ENCODE data around the gene DARS2. TPM values are rescaled to one million over a fixed set of nuclear protein-coding genes. Genes with fewer than 3 reads are reported as not detected.
"Not testable (repeated sequence)": the region's sequence is repeated elsewhere in the genome, so short reads cannot be mapped to it uniquely, and the experiment has no call there.

Gene DARS2
- total and polyA plus RNA-seq, 4 experiments from 2014 or later: 3.6 to 13.5 (median 11.5) TPM

DNA sequence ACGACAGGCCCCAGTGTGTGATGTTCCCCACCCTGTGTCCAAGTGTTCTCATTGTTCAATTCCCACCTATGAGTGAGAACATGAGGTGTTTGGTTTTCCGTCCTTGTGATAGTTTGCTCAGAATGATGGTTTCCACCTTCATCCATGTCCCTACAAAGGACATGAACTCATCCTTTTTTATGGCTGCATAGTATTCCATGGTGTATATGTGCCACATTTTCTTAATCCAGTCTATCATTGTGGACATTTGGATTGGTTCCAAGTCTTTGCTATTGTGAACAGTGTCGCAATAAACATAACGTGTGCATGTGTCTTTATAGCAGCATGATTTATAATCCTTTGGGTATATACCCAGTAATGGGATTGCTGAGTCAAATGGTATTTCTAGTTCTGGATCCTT lies 56.6 kb downstream of the DARS2 start:
- peaks cover 47 to 51% of the 10 kb centered on the region in 2 donors for H3K36me3 Mint-ChIP-seq

DNA sequence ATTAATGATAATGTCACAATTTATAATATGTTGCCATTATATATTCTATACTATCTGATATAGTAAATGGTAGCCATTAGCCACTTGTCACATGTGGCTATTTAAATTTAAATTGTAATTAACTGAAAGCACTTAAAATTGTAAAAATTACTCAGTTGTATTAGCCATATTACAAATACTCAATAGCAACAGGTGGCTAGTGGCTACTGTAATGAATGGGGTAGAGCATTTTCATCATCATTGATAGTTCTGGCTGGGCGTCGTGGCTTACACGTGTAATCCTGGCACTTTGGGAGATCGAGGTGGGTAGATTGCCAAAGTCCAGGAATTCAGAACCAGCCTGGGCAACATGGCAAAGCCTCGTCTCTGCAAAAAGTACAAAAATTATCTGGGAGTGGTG lies 60.2 kb downstream of the DARS2 start:
- ChIA-PET CTCF (ENCODE audit: partially characterized antibody) (no interaction called here), POLR2A (ENCODE audit: partially characterized antibody) (no interaction called here)
- Mint-ChIP-seq H3K4me3 (no peak overlapping the region), H3K4me1 (peaks cover 8 to 20% (median 12%) of the 10 kb centered on the region in 4 donors), H3K27me3 (no peaks in the 10 kb centered on the region), H3K36me3 (peaks cover 45 to 50% of the 10 kb centered on the region in 2 donors), H3K27ac (no peak overlapping the region), H3K9me3 (no peaks in the 10 kb centered on the region)
- Histone ChIP-seq H3K36me3 (ENCODE audit: insufficient read depth, low read length) (peaks cover 16% of the 10 kb centered on the region), H3K27ac (ENCODE audit: low read depth, low read length) (no peak overlapping the region), H3K4me1 (ENCODE audit: insufficient read depth, low read length) (no peaks in the 10 kb centered on the region), H3K27me3 (ENCODE audit: insufficient read depth, low read length) (no peaks in the 10 kb centered on the region), H3K9me3 (ENCODE audit: control insufficient read depth in 1 of 2, low read length in 2 of 2) (no peaks in the 10 kb centered on the region), H3K4me3 (ENCODE audit: low read length in 2 of 2) (no peak overlapping the region)
- intact Hi-C loops (cut with micrococcal nuclease): no loop called here
- no peak for DNase-seq

More for the DNA sequence above, 56.6 kb downstream of the DARS2 start:
- H3K27ac ChIP-seq (ENCODE audit: low read depth, low read length); H3K27me3 ChIP-seq (ENCODE audit: insufficient read depth, low read length); H3K4me1 ChIP-seq (ENCODE audit: insufficient read depth, low read length); DNase-seq; H3K27me3 Mint-ChIP-seq; CTCF ChIA-PET (ENCODE audit: partially characterized antibody); H3K36me3 ChIP-seq (ENCODE audit: insufficient read depth, low read length); H3K9me3 ChIP-seq (ENCODE audit: control insufficient read depth in 1 of 2, low read length in 2 of 2); H3K4me3 Mint-ChIP-seq; H3K4me1 Mint-ChIP-seq; H3K4me3 ChIP-seq (ENCODE audit: low read length in 2 of 2); H3K27ac Mint-ChIP-seq; POLR2A ChIA-PET (ENCODE audit: partially characterized antibody); intact Hi-C loops (cut with micrococcal nuclease); H3K9me3 Mint-ChIP-seq: not testable (repeated sequence)

DNA sequence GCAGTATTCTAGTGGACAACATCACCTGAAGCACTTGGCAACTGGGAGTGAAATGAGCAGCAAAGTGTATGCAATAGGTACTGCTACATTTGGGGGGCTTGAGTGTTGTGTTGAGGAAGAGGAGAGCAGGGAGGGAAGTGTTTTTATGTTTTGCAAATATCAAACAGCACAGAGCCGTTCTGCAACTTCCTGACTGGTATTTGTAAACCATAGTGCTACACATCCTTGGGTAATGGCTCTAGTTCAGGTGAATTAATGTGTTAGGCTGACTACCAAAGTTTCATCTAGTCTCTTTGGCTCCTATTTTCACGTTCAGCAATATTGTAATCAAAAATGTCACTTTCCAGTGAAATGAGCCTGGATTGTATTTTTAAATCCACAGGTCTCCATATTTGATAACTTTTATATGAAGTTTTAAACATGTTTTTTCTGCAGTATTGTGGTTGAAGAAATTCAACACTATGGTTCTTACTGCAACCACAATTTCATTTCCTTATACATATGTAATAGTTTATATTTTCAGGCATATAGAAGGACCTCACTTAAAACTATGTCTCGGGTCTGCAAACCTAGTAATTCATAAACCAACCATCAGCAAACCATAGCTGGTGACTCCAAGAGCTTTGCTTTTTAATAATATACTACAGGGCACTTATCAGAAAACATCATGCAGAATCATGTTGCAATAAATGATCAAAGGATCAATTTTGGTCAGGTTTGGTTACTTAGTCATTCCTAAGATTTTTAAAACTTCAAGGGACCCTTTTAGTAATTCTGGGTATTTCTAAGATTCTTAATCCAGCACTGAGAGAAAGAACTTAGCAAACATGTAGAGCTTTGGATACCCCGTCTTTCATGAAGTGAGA lies 62.5 kb downstream of the DARS2 start:
- Histone ChIP-seq H3K27ac (ENCODE audit: low read depth, low read length) (no peak overlapping the region), H3K4me3 (ENCODE audit: low read length in 2 of 2) (no peak overlapping the region), H3K27me3 (ENCODE audit: insufficient read depth, low read length) (no peaks in the 10 kb centered on the region), H3K4me1 (ENCODE audit: insufficient read depth, low read length) (no peaks in the 10 kb centered on the region), H3K9me3 (ENCODE audit: control insufficient read depth in 1 of 2, low read length in 2 of 2) (no peaks in the 10 kb centered on the region), H3K36me3 (ENCODE audit: insufficient read depth, low read length) (peaks cover 16% of the 10 kb centered on the region)
- Mint-ChIP-seq H3K27ac (no peak overlapping the region), H3K9me3 (no peaks in the 10 kb centered on the region), H3K4me3 (peak overlapping the region in 1 of 8 donors; percentile 36), H3K27me3 (no peaks in the 10 kb centered on the region), H3K36me3 (peaks cover 52 to 58% of the 10 kb centered on the region in 2 donors), H3K4me1 (peaks cover 7 to 20% (median 14%) of the 10 kb centered on the region in 4 donors)
- DNase-seq: no peak
- POLR2A ChIA-PET (ENCODE audit: partially characterized antibody): interaction anchor here (0.6 to 0.9 kb wide), 2 partner anchors 18 to 128 kb away, joined by 3 to 4 read pairs; partner anchors contain the start of gene ZBTB37
- CTCF ChIA-PET (ENCODE audit: partially characterized antibody): no interaction called here
- intact Hi-C loops (cut with micrococcal nuclease): no loop called here

DNA sequence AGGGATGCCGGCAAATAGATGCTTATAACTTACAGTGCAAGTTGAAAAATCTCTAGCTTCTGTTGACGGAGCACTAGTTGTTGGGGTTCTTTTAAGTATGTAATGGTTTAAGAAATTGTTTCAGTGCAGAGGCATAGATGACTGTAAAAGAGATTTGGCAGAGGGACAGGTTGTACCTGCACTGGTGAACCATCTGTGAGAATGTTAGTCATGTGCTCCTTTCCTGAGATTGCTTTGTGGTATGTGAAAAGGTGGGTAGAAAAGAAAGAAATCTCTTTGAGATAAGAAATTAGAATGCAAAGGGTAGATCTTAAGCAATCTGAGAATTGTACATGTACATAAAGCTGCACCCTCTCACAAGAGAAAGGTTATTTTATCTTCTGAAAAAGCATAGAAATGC lies 63.2 kb downstream of the DARS2 start:
- peaks cover 7 to 20% (median 14%) of the 10 kb centered on the region in 4 donors for H3K4me1 Mint-ChIP-seq
- ChIA-PET CTCF (ENCODE audit: partially characterized antibody) (no interaction called here), POLR2A (ENCODE audit: partially characterized antibody) (interaction anchor here (0.6 to 0.9 kb wide), 2 partner anchors 19 to 128 kb away, joined by 3 to 4 read pairs; partner anchors contain the start of gene ZBTB37)
- no peak overlapping the region for H3K4me3 Mint-ChIP-seq
- Histone ChIP-seq H3K4me3 (ENCODE audit: low read length in 2 of 2) (no peak overlapping the region), H3K36me3 (ENCODE audit: insufficient read depth, low read length) (peaks cover 16% of the 10 kb centered on the region), H3K9me3 (ENCODE audit: control insufficient read depth in 1 of 2, low read length in 2 of 2) (no peaks in the 10 kb centered on the region), H3K27ac (ENCODE audit: low read depth, low read length) (no peak overlapping the region), H3K27me3 (ENCODE audit: insufficient read depth, low read length) (no peaks in the 10 kb centered on the region), H3K4me1 (ENCODE audit: insufficient read depth, low read length) (no peaks in the 10 kb centered on the region)
- no peaks in the 10 kb centered on the region for H3K27me3 Mint-ChIP-seq
- no peak overlapping the region for H3K27ac Mint-ChIP-seq
- H3K9me3 Mint-ChIP-seq: no peaks in the 10 kb centered on the region
- intact Hi-C loops (cut with micrococcal nuclease): no loop called here
- DNase-seq: no peak
- peaks cover 57 to 64% of the 10 kb centered on the region in 2 donors for H3K36me3 Mint-ChIP-seq

DNA sequence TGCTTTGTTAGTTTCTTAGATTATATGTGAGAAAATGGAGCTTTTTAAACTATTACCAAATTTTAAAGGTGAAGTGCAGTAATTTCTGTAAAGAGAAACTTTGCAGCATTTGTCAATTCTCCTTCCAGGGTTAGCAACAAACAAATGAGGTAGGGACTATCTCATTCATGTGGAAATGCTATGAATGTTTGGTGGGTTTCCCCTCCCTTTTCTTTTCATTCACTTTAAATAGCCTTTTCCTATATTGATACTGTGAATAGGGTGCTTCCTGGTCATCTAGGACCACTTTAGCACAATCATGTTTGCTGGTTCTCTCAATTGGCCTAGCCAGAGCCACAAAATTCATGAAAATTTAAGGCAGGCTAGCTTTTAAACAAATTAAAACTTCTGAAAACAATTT lies 64.3 kb downstream of the DARS2 start:
- CTCF ChIA-PET (ENCODE audit: partially characterized antibody): no interaction called here
- H3K36me3 Mint-ChIP-seq: peaks cover 63 to 67% of the 10 kb centered on the region in 2 donors
- H3K9me3 ChIP-seq (ENCODE audit: control insufficient read depth in 1 of 2, low read length in 2 of 2): no peaks in the 10 kb centered on the region
- H3K4me3 ChIP-seq (ENCODE audit: low read length in 2 of 2): no peak overlapping the region
- H3K27ac ChIP-seq (ENCODE audit: low read depth, low read length): no peak overlapping the region
- H3K4me3 Mint-ChIP-seq: no peak overlapping the region
- no peaks in the 10 kb centered on the region for H3K4me1 ChIP-seq (ENCODE audit: insufficient read depth, low read length)
- H3K36me3 ChIP-seq (ENCODE audit: insufficient read depth, low read length): peaks cover 16% of the 10 kb centered on the region
- no peaks in the 10 kb centered on the region for H3K9me3 Mint-ChIP-seq
- intact Hi-C loops (cut with micrococcal nuclease): no loop called here
- no peaks in the 10 kb centered on the region for H3K27me3 ChIP-seq (ENCODE audit: insufficient read depth, low read length)
- H3K27ac Mint-ChIP-seq: no peak overlapping the region
- POLR2A ChIA-PET (ENCODE audit: partially characterized antibody): no interaction called here
- no peaks in the 10 kb centered on the region for H3K27me3 Mint-ChIP-seq
- DNase-seq: no peak
- peaks cover 7 to 20% (median 14%) of the 10 kb centered on the region in 4 donors for H3K4me1 Mint-ChIP-seq

DNA sequence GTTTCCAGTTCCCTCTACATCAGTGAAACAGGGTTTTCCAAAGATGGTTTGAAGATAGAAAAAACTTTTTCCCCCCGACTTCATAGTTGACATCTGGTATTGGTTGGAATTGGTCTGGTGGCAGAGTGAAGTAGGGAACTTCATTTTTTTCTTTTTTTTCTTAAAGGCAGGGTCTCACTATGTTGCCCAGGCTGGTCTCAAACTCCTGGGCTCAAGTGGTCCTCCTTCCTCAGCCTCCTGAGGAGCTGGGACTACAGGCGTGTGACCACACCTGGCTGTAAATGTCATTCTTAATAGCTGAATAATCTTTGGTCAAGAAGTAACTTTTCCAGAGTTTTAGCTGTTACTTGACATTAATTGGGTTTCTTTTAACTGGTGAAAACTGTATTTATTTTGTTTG lies 65.4 kb downstream of the DARS2 start:
- peaks cover 16% of the 10 kb centered on the region for H3K36me3 ChIP-seq (ENCODE audit: insufficient read depth, low read length)
- Mint-ChIP-seq H3K36me3 (peaks cover 65 to 76% of the 10 kb centered on the region in 2 donors), H3K4me1 (peaks cover 9 to 20% (median 15%) of the 10 kb centered on the region in 4 donors), H3K27me3 (no peaks in the 10 kb centered on the region), H3K27ac (peak overlapping the region in 1 of 7 donors; percentile 14), H3K9me3 (no peaks in the 10 kb centered on the region), H3K4me3 (no peak overlapping the region)
- H3K27ac ChIP-seq (ENCODE audit: low read depth, low read length): no peak overlapping the region
- H3K4me3 ChIP-seq (ENCODE audit: low read length in 2 of 2): no peak overlapping the region
- H3K27me3 ChIP-seq (ENCODE audit: insufficient read depth, low read length): no peaks in the 10 kb centered on the region
- ChIA-PET CTCF (ENCODE audit: partially characterized antibody) (interaction anchor here (1.0 kb wide), 1 partner anchor 22 kb away, joined by 4 read pairs; the partner anchor contains the start of genes GAS5 and ZBTB37), POLR2A (ENCODE audit: partially characterized antibody) (interaction anchor here (1.3 kb wide), 1 partner anchor 20 kb away, joined by 3 read pairs; no protein-coding TSS in a partner anchor)
- no peaks in the 10 kb centered on the region for H3K4me1 ChIP-seq (ENCODE audit: insufficient read depth, low read length)
- H3K9me3 ChIP-seq (ENCODE audit: control insufficient read depth in 1 of 2, low read length in 2 of 2): no peaks in the 10 kb centered on the region
- intact Hi-C loops (cut with micrococcal nuclease): no loop called here
- no peak for DNase-seq

DNA sequence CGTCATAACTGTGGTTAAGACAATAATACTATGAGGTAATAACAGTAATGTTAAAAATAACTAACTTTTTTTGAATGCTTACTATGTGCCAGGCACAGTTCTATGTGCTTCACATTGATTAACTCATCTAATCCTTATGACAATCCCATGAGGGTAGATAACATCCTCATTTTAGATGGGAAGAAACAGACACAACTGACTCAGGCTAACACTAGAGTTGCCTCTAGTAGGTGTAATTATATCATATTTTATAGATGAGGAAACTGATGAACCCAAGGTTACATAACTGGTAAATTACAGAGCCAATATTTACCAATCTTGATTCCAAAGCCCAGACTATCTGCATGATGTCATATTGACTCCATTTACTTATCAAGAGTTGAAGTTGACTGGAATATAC lies 69.1 kb downstream of the DARS2 start:
- intact Hi-C loops (cut with micrococcal nuclease): no loop called here
- CTCF ChIA-PET (ENCODE audit: partially characterized antibody): no interaction called here
- no peaks in the 10 kb centered on the region for H3K9me3 ChIP-seq (ENCODE audit: control insufficient read depth in 1 of 2, low read length in 2 of 2)
- H3K4me3 ChIP-seq (ENCODE audit: low read length in 2 of 2): no peak overlapping the region
- POLR2A ChIA-PET (ENCODE audit: partially characterized antibody): no interaction called here
- H3K27me3 ChIP-seq (ENCODE audit: insufficient read depth, low read length): no peaks in the 10 kb centered on the region
- peaks cover 1 to 6% (median 4%) of the 10 kb centered on the region in 4 donors for H3K4me1 Mint-ChIP-seq
- no peak overlapping the region for H3K27ac Mint-ChIP-seq
- H3K27me3 Mint-ChIP-seq: no peaks in the 10 kb centered on the region
- H3K4me3 Mint-ChIP-seq: no peak overlapping the region
- peaks cover 41 to 49% of the 10 kb centered on the region in 2 donors for H3K36me3 Mint-ChIP-seq
- H3K4me1 ChIP-seq (ENCODE audit: insufficient read depth, low read length): no peaks in the 10 kb centered on the region
- no peak for DNase-seq
- H3K27ac ChIP-seq (ENCODE audit: low read depth, low read length): no peak overlapping the region
- no peaks in the 10 kb centered on the region for H3K36me3 ChIP-seq (ENCODE audit: insufficient read depth, low read length)
- H3K9me3 Mint-ChIP-seq: no peaks in the 10 kb centered on the region
